GM19463 (cell line): ENCODE measurements around the gene EFEMP1.
"Not testable (repeated sequence)": the region's sequence is repeated elsewhere in the genome, so short reads cannot be mapped to it uniquely, and the experiment has no call there.

Experiments
- ATAC-seq: cut with Tn5 transposase; IDR thresholded peaks from one replicate; pipeline ENCODE4 v1.9.1; 2021; ENCODE audit warnings: mild to moderate bottlenecking, moderate library complexity; ENCODE audit not compliant: unreplicated experiment

EFEMP1 gene

DNA sequence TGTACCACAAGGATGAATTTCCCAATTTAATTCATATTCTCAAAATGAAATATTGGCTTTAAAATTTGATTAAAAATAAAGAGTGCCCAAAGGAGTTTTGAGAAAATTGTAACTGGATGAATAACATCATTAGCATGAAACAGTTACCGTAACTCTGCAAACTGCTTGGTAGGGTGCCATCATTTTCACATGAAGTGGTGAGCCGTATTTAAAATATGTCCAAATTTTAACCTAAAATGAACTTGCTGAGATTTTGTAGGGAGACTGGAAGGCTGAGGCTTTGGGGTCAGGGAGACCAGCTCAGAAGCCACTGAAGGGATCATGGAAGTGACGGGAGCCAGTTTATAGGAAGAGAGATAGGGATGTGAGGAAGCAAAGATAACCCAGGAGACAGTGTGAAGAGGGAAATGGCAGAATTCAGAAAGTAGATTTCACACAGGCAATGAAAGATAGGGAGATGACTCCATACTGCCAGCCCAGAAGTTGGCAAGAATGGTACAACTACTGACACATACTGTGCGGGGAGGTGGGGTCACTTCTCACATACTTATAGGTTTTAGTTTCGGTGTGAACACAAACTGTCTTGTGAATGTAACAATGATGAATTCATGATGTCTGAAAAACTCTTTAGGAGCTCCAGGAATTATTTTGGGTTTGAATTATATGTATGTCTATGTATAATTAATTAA lies 53.8 kb downstream of the EFEMP1 start:
- ATAC-seq: no peak

DNA sequence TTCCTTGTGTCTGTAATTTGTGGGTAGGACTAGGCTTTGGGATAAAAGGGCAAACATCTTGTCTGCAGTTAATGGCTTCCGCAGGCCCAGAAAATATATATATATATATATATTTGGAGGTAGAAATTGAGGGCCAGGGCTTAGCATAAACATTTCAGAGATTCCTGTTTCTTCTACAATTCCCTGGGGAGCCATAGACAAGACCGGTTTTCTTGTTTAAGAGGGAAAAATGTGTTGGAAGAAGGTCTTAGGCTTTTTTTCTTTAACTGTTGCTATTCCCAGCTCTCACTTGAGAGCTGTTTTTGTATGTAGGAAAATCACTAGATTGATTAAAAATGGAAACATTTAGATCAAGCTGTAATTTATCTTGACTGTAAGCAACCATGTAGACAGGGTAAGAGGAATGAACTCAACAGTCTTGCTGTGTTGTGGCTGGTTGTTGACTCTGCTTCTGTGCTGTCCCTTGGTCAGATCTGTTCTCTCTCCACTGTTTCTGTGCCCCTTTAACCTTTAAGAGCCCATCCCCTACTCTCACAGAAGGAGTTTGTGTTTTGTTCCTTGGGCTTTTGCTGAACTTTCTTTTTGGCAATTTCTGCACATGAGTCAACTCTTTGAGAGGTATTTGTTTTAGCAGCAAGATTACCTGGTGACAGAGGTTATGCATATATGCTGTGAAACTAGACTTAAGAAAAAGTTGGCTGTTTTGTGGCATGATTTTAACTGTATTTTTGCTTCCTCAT lies 58.3 kb downstream of the EFEMP1 start:
- no peak for ATAC-seq

- no peak for ATAC-seq
Observed at GRCh38 chr2:55864351-55865084, 59.1 kb downstream of the EFEMP1 start.

- ATAC-seq: no peak
Observed at GRCh38 chr2:55862673-55863390, 60.8 kb downstream of the EFEMP1 start.

DNA sequence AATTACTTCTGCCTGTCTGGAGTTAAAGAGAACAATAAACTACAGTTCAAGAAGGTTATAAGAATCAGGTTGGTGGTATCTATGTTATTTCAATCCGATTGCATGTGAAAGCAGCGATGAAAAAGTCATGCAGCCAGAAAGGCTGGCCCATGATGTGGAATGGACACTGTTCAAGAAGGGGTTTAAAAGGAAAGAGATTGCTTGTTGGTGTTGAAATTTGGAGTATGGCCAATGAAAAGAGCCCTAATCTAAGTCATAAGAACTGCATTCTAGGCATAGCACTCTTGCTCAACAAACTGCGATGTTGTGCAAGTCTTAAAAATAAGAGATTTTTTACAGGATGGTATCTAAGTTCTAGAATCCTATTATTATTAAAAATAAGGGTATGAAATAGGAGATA lies 61.3 kb downstream of the EFEMP1 start:
- no peak for ATAC-seq

DNA sequence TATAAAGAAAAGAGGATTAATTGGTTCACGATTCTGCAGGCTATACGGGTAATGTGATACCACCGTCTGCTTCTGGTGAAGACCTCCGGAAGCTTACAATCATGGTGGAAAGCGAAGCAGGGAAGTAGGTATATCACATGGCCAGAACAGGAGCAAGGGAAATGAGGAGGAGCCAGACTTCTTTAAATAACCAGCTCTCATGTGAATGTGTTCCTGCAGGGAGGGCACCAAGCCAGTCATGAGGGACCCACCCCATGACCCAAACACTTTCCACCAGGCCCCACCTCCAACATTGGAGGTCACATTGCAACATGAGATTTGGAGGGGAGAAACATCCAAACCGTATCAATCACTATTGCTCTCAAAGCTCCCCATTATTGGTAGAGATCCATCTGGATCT lies 61.8 kb downstream of the EFEMP1 start:
- ATAC-seq: no peak

DNA sequence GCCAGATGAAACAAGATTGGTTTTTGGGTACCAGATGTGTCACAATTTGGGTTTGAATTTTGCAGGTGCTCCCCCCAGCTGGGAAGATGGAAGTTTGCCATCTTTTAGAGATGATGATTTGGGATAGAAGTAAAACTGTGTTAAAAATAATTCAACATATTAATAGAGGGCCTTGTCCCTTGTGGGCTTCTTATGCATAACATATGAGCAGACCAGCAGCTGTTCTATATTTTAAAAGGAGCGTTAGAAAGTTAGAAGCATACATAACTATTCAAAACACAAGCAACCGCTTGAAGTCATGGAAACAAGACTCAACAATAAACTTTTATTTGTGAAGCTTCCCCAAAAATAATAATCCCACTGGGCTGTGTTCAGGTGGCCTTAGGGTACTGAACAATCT lies 62.8 kb downstream of the EFEMP1 start:
- ATAC-seq: no peak

DNA sequence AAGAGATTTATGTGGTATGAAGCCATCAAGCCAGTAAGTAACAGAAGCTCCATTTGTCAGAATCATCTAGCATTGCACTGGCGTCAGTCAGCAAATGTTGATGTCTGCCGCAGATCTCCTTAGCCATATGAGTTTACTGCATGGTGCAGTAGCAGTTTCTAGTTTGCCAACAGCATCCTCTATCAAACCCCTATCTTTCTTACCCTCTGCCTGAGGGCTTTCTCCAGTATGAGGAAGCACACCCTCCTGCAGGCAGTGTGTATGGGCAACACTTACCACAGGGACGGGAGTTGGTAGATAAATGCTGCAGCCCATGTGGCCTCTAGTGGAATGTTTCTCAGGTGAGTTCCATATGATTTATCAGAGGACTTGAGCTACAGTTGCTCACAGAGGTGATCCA lies 63.7 kb downstream of the EFEMP1 start:
- ATAC-seq: no peak

DNA sequence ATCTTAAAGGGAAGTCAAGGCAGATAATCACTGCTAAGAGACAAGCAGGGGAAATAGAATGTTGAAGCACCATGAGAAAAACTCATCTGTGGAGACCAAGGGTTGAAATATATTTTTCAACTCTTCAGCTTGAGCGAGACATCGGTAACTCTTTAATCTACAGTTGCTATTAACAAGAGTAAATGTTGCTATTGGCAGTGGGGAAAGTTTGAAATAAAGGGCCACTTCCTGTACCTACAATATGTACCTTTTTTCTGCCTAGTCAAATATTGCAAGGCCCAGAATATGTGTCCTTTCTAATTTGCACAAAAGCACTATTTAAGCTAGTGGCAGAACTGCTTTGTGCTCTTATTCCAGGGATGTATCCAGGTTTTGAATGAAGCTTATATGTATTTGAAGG lies 65.8 kb downstream of the EFEMP1 start:
- no peak for ATAC-seq

DNA sequence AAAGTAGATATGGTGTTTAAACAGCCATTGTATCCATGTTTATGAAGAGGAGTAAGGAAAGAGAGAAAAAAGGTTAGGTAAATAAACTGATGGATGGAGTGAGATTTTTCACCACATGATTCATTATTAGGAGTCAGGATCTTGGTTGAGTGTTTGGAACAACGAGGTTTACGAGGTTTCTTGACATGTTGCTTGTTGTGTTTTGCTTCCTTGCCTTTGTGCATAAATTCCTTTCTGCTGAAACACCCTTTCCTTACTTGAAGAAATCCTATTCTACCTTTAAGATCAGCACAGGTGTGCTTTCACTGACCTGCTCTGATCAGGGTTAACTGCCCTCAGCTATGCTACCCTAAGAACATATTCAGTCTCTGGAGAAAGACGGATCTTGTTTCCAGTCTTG lies 66.6 kb downstream of the EFEMP1 start:
- ATAC-seq: no peak

- no peak for ATAC-seq
Observed at GRCh38 chr2:55848096-55848495, 75.5 kb downstream of the EFEMP1 start.

DNA sequence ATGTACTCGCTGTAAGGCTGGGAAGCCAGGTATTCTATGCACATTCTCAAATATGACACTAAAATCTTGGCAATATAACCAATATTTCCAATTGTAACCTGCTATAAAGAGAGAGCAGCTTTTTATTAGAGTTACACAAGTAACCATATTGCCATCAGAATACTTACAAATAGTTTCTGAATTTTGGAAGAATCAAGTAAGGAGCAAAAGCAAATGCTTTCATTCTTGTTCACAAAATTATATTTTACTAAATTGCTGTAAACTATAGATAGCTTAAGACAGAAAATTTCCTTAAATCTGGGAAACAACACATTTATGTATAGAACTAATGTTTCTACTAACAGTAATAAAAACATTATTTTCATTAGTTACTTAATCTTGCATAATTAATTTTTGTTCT lies 77.2 kb downstream of the EFEMP1 start:
- no peak for ATAC-seq

- no peak for ATAC-seq
Observed at GRCh38 chr2:55844986-55845385, 78.6 kb downstream of the EFEMP1 start.

- ATAC-seq: no peak
Observed at GRCh38 chr2:55843994-55844345, 79.6 kb downstream of the EFEMP1 start.

DNA sequence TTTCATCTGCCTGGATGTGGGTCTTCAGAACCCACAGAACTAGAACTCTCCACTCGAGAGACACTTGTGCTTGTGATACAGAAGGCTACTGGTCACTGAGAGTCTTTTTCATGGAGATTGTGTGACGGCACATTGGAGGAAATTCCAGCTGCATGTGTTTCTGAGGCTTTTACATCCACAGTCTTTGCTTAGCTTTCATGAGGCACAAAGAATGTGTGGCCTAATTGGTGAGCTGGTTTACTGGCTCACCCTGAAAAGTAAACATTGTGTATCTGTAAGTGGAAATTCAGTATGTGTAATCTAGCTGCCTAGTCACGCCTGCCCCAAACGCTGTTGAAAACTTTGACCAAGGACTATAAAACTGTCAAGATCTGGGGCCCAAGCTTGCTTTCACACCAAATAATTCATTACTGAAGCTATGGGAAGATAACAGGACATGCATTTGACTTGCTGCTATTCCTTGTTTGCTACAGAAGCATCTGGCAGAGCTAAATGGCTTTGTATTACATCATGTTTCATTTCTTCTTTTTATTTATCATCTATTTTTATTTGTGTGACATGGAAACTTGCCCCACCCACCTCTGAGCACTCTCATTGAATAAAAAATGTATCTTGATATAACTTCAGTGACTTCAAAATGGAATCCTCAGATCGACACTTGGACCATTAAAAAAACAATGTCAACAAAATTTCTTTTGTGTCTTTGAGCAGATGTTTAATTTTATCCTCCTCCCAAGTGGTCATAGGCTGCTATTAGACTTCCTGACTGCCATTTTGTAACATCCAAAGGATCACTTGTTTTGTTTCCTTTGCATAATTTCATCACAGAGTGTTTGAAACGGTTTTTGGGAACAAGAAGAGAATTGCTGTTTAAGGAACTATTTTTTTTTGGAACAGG lies 80.2 kb downstream of the EFEMP1 start:
- ATAC-seq: no peak

DNA sequence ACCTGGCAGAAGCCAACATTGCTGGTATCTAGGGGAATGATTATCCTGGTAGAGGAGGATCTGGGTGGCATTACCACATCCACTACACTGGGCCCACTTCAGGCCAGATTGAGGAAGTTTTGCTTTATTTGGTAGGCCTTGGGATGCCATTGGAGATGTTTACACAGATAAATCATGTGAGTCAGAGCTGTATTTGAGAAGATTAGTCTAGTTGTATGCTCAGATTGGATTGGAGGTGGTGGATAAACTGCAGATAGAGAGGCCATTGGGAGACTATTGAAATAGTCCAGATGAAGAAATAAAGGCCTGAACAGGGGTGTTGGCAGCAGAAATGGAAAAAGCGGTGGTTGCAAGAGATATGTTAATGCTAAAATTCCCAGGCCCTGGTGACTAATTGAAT lies 81.5 kb downstream of the EFEMP1 start:
- ATAC-seq: no peak

GRCh38 chr2:55840460-55840859 lies 83.1 kb downstream of the EFEMP1 start:
- no peak for ATAC-seq

GRCh38 chr2:55839182-55839819 lies 84.3 kb downstream of the EFEMP1 start:
- ATAC-seq: no peak

DNA sequence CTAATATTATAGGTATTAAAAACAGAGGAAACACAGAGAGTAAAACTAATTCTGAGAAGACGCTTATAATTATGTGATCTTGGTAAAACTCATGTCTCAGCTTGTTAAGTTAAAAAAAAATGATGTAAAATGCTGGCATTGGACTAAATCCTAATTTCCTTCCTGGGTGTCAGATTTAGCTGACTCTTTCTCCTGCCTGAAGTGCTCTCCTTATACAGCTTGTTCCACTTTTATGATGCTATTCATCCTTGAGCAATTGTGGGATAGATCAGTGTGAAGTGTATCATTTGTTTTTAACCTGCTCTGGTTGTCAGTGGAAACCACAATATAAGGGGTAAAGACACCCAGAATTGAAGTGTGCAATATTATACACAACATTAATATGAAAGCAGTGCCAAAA lies 84.9 kb downstream of the EFEMP1 start:
- no peak for ATAC-seq

GRCh38 chr2:55838117-55838516 lies 85.5 kb downstream of the EFEMP1 start:
- ATAC-seq: not testable (repeated sequence)
